Esophagus squamous epithelium (tissue), 4 donors: ENCODE data around the gene THOC7.

Source experiments
- CTCF ChIP-seq, 6 experiments: fragments of 450-650 bp in 4 of 6; fragments of 200-600 bp in 2 of 6; sonication (generic) in 2 of 6; IDR thresholded peaks; one replicate each; pipeline ENCODE4 v1.5.1; 2016 to 2019; ENCODE audit warnings: antibody characterized with exemption in 6 of 6, mild to moderate bottlenecking in 4 of 6, moderate library complexity in 4 of 6
- POLR2A ChIP-seq, 4 donors: fragments of 450-650 bp; IDR thresholded peaks; one replicate each; pipeline ENCODE4 v1.6.1; 2017; ENCODE audit warnings: antibody characterized with exemption in 4 of 4, mild to moderate bottlenecking in 4 of 4, moderate library complexity in 3 of 4

DNA sequence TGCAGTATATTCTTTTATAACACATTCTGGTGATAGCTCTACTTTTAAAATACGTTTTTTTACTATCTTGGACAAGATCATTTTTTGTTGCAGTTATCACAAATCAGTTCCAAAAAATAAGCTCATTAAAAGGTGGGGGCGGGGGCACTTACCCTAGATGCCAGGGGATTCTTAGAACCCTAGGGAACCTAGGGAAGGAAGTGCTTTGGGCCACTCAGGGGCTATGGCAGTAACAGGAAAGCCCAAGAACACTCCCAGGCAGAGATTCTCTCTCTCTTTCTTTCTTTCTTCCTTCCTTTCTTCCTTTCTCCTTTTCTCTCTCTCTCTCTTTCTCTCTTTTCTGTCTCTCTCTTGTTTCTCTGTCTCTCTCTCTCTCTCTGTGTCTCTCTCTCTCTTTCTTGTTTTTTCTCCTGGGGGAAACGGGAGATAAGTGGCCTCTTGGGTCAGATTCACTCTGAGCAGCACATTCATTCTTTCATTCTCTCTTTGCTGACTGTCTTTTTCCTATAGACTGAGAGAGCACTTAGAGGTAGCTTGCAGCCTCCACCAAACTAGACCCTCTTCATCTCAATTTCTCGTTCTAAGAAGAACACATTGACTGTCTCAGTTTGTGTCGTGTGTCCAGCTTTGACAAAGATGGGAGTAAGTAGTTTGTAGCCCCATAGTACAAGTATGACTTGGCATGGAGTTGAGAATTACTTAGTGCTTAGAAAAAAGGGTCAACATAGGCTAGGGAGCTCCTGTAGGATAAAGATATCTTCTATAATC lies 32.0 kb upstream of the THOC7 start:
- TF ChIP-seq CTCF (IDR thresholded peaks at IDR 0.05) (no peak), POLR2A (IDR thresholded peaks at IDR 0.05) (no peak)
